Peyer's patch (tissue), 4 donors: ENCODE data around the gene RREB1. TPM values are rescaled to one million over a fixed set of nuclear protein-coding genes. Genes with fewer than 3 reads are reported as not detected.

Experiments
- DNase-seq, 3 donors: peaks; one replicate each; pipeline ENCODE4 v3.0.0-alpha.2; 2017 to 2019
- H3K27ac ChIP-seq, 4 donors: fragments of 200-600 bp; sonication (generic); one replicate each; pipeline ENCODE4 v1.5.1; 2016 to 2019
- H3K27me3 ChIP-seq, 2 donors: fragments of 200-600 bp; sonication (generic); one replicate each; pipeline ENCODE4 v1.5.1; 2019
- H3K36me3 ChIP-seq, 3 donors: fragments of 200-600 bp; sonication (generic); one replicate each; pipeline ENCODE4 v1.5.1; 2016 to 2019
- H3K4me1 ChIP-seq, 4 donors: fragments of 200-600 bp; sonication (generic); one replicate each; pipeline ENCODE4 v1.5.1; 2016 to 2019
- H3K4me3 ChIP-seq, 4 donors: fragments of 200-600 bp; sonication (generic); 1 replicate in 3 of 4; 2 replicates in 1 of 4; pipeline ENCODE4 v1.5.1; 2016 to 2019; ENCODE audit warnings: mild to moderate bottlenecking in 1 of 4
- H3K9me3 ChIP-seq, 4 donors: fragments of 200-600 bp; sonication (generic); one replicate each; pipeline ENCODE4 v1.5.1; 2016 to 2019; ENCODE audit warnings: mild to moderate bottlenecking in 1 of 4
- POLR2A ChIP-seq, 2 donors: fragments of 450-650 bp; IDR thresholded peaks; one replicate each; pipeline ENCODE4 v1.5.1; 2017; ENCODE audit warnings: antibody characterized with exemption in 2 of 2, mild to moderate bottlenecking in 2 of 2, moderate library complexity in 2 of 2
- total RNA-seq, 4 donors: library from RNA; depleted of rRNA; stranded (reverse); fragments of >200 nt; gene quantifications; one replicate each; pipeline ENCODE4 v1.1.0, GENCODE V29; 2016
- TF ChIP-seq, protein P1 (sequence below), 6 experiments: fragments of 450-650 bp in 4 of 6; fragments of 200-600 bp in 2 of 6; sonication (generic) in 1 of 6; IDR thresholded peaks; one replicate each; pipeline ENCODE4 v1.5.1; 2017 to 2019; ENCODE audit warnings: antibody characterized with exemption in 6 of 6, mild to moderate bottlenecking in 3 of 6, moderate library complexity in 1 of 6

The RREB1 gene
- total RNA-seq, 4 donors from 2014 or later: 65.0 to 118 (median 113) TPM

DNA sequence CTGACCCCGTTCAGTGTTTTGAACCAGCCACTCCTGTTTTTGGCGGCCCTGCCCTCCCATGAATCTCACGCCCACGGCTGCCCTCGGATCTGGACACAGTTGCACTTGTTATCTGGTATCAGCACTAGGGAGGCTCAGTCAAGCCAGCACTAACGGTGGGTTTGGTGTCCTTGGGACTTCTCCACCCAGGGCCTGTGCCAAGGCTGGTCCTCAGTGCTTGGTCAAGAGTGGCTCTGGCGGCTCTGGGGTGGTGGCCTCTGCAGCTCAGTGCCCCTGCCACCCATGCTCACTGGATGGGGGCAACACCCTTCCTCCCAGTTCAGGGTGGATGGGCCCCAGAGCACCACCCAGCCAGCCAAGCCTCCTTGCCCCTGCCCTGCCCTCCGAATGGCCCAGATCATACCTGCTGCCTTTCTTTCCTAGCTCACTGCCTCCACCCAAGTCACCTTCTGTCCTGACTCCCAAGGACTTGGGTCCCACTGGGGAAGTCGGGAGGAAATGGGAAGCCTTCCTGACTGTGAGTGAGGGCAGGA lies 150.5 kb downstream of the RREB1 start:
- Histone ChIP-seq H3K36me3 (no peaks in the 10 kb centered on the region), H3K4me1 (peaks cover 0 to 12% (median 3%) of the 10 kb centered on the region in 4 donors), H3K27ac (no peak overlapping the region), H3K27me3 (no peaks in the 10 kb centered on the region), H3K9me3 (no peaks in the 10 kb centered on the region), H3K4me3 (no peak overlapping the region)
- DNase-seq: no peak
- TF ChIP-seq, protein P1, sequence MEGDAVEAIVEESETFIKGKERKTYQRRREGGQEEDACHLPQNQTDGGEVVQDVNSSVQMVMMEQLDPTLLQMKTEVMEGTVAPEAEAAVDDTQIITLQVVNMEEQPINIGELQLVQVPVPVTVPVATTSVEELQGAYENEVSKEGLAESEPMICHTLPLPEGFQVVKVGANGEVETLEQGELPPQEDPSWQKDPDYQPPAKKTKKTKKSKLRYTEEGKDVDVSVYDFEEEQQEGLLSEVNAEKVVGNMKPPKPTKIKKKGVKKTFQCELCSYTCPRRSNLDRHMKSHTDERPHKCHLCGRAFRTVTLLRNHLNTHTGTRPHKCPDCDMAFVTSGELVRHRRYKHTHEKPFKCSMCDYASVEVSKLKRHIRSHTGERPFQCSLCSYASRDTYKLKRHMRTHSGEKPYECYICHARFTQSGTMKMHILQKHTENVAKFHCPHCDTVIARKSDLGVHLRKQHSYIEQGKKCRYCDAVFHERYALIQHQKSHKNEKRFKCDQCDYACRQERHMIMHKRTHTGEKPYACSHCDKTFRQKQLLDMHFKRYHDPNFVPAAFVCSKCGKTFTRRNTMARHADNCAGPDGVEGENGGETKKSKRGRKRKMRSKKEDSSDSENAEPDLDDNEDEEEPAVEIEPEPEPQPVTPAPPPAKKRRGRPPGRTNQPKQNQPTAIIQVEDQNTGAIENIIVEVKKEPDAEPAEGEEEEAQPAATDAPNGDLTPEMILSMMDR (IDR thresholded peaks at IDR 0.05): no peak
- no peak for TF ChIP-seq POLR2A (IDR thresholded peaks at IDR 0.05)

DNA sequence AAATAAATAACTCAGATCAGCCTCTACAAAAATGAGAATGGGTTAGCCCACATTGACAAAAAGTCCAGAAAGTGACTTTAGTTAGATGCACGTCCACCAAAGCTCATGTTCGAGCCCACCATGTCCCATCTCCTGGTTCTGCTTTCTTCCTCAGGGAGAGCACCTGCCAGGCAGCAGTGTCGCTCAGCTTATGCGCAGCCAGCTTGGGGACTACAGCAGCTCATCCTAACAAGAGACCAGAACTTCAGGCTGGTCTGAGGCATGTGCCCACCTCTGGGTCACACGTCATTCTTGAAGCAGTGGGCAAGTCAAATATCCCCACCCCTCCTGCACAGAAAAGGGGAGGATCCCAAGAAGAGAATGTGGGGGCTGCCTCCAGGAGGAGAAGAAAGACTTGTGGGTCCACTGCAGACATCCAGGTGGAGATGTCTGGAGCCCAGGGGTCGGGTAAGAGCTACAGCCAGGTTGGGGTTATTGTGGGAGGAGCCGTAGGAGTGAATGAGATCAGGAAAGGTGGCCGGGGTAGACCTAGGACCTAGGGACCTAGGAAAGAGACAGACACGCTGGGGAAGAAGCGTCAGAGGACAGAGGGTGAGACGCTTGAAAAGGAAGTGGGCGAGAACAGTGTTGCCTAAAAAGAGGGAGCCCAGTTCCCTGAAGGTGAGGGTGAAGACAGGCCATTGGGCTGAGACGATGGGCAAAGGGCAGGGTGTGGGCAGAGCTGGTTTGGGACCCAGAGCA lies 152.7 kb downstream of the RREB1 start:
- Histone ChIP-seq H3K4me3 (peak overlapping the region; percentile 36 to 61 (median 53)), H3K36me3 (no peaks in the 10 kb centered on the region), H3K27me3 (no peaks in the 10 kb centered on the region), H3K9me3 (no peaks in the 10 kb centered on the region), H3K4me1 (peaks cover 0 to 12% (median 3%) of the 10 kb centered on the region in 4 donors), H3K27ac (peak overlapping the region in 3 of 4 donors; percentile 38 to 59 (median 56))
- DNase-seq: peak in 1 of 3 donors; percentile 39
- TF ChIP-seq, protein P1 (IDR thresholded peaks at IDR 0.05): no peak
- no peak for TF ChIP-seq POLR2A (IDR thresholded peaks at IDR 0.05)

DNA sequence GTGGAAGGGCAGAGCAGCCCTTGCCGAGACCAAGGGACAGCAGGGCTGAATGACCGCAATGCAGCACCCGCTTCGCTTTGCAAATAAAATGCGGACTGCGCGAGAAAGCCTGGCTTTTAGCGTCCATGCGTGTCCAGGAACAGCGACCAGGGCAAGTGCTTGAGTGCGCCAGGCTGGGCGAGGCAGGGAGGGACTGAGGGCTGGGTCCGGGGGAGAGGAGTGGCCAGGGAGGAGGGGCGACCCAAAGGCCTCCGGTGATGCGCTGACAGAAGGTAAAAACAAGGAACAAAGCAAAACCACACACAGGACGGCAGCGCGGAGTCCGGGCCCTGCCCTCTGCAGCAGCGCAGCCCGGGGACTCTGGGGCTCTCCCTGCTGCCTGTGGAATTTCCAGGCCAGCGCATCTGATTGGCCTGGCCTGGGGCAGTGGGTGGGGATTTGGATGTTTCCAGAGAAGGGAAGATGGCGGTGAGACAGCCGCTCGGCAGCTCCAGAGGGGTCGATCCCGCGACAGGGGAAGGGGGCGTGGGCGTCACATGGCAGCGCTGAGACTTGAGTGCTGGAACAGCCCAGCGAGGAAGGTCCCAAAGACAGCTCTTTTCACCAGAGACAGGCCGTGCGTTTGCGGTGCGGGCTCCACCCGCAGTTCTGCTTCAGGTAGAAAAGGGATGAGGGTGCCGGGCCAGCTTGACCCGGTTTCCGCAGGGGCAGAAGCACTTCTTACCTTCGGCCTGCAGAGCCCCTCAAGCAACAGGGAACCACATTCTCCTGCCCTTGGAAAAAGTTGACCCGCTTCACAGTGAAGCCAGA lies 153.5 kb downstream of the RREB1 start:
- Histone ChIP-seq H3K9me3 (no peaks in the 10 kb centered on the region), H3K4me1 (peaks cover 0 to 12% (median 3%) of the 10 kb centered on the region in 4 donors), H3K27me3 (no peaks in the 10 kb centered on the region), H3K36me3 (no peaks in the 10 kb centered on the region), H3K4me3 (peak overlapping the region; percentile 36 to 61 (median 53)), H3K27ac (peak overlapping the region in 3 of 4 donors; percentile 38 to 59 (median 56))
- peak; percentile 57 to 87 (median 86) for DNase-seq
- TF ChIP-seq, protein P1 (IDR thresholded peaks at IDR 0.05): no peak
- TF ChIP-seq POLR2A (IDR thresholded peaks at IDR 0.05): peak; percentile 46 to 50

DNA sequence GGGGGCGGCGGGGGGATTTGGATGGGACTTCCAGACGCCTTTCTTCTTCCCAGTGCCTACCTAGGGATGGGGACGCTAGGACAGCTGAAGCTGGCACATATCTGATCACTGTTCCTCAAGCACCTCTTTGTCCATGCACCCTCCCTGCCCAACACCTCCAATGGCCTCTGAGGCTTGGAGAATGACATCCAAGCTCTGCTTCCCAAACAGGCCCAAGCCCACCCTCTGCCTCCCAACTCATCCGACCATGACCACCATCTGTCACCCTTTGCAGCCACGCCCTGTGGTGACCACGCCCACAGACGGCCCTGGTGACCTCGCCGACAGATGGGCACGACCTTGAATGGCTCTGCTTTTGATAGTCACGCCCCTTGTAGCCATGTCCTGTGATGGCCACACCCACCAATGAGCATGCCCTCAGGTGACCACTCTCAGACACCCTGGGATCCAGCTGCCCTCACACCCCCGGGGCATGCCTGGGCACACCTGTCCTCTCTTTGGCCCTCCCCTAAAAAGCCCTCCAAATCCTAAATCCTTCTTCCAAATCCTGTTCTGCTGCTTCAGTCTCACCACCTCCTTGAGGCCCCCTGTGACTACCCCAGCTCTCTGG lies 154.2 kb downstream of the RREB1 start:
- Histone ChIP-seq H3K27ac (peak overlapping the region in 2 of 4 donors; percentile 56 to 59), H3K4me1 (peaks cover 0 to 12% (median 3%) of the 10 kb centered on the region in 4 donors), H3K27me3 (no peaks in the 10 kb centered on the region), H3K36me3 (no peaks in the 10 kb centered on the region), H3K4me3 (peak overlapping the region; percentile 36 to 61 (median 53)), H3K9me3 (no peaks in the 10 kb centered on the region)
- peak in 1 of 3 donors; percentile 53 for DNase-seq
- TF ChIP-seq POLR2A (IDR thresholded peaks at IDR 0.05): no peak
- TF ChIP-seq, protein P1 (IDR thresholded peaks at IDR 0.05): no peak
